Activated naive CD4-positive, alpha-beta T cell treated with anti-CD3 and anti-CD28 coated beads for 36 hours (primary cell): ENCODE measurements around the gene NBDY. TPM values are rescaled to one million over a fixed set of nuclear protein-coding genes. Genes with fewer than 3 reads are reported as not detected.
"Not testable (repeated sequence)": the region's sequence is repeated elsewhere in the genome, so short reads cannot be mapped to it uniquely, and the experiment has no call there.

Experiments used
- CTCF ChIA-PET: fragments of 350-600 bp; sonication (Branson Sonifier 250); formaldehyde crosslinking; loops from one replicate; lab custom pipeline; 2021; ENCODE audit warnings: antibody characterized with exemption; lab: Charles Lee
- DNase-seq: peaks from one replicate; pipeline ENCODE4 v3.0.0-alpha.2; 2020
- H3K27ac Mint-ChIP-seq: one replicate; pipeline ENCODE4 v1.8.0; 2021; ENCODE audit warnings: mild to moderate bottlenecking, mixed read lengths
- H3K27me3 Mint-ChIP-seq: one replicate; pipeline ENCODE4 v1.8.0; 2021; ENCODE audit warnings: low read depth, mixed read lengths
- H3K36me3 Mint-ChIP-seq: one replicate; pipeline ENCODE4 v1.8.0; 2021; ENCODE audit warnings: low read depth, mixed read lengths
- H3K4me1 Mint-ChIP-seq: one replicate; pipeline ENCODE4 v1.8.0; 2021; ENCODE audit warnings: low read depth, mixed read lengths
- H3K4me3 Mint-ChIP-seq: one replicate; pipeline ENCODE4 v1.8.0; 2021; ENCODE audit warnings: mild to moderate bottlenecking, moderate library complexity, mixed read lengths
- H3K9me3 Mint-ChIP-seq: one replicate; pipeline ENCODE4 v1.8.0; 2021; ENCODE audit warnings: mixed read lengths
- intact Hi-C: fragments of 100-400 bp; cut with micrococcal nuclease; formaldehyde crosslinking; loops from one replicate; pipeline ENCODE4 v1.15.1; 2023
- total RNA-seq, 2 experiments: library from RNA; stranded (reverse); gene quantifications; one replicate each; pipeline ENCODE4 v1.2.3, GENCODE V29; 2021

Gene NBDY, protein sequence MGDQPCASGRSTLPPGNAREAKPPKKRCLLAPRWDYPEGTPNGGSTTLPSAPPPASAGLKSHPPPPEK
- 10 to 100 TPM; 45.8 to 46.3 TPM for total RNA-seq

DNA sequence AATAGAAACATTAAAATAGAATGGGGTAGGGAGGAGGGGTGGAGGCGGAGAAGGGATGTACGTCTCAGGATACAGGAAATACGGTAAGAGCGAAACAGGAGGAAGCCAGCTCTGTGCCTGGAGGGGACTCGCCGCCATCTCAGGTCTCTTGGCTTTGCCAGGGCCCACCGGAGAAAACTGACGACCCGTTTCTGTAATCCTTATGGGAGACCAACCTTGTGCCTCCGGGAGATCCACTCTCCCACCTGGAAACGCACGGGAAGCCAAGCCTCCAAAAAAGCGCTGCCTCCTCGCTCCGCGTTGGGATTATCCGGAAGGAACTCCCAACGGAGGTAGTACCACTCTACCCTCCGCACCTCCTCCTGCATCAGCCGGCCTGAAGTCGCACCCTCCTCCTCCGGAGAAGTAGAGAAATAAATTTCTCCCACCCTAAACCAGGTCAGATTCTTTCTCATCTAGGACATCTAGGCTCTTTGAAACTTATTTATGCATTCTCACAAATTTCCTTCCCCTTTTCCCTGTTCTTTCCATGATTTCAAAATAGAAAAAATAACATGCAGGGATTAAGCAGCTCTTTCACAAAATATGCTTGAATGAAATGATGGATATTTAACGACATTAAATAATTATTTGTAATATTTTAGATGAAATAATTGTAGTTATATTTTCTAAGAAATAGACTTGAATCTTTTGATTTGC lies at the start of gene NBDY:
NBDY (plus strand) TSS at position 92 of the 699 bp plus-strand sequence; CDS start at position 203, 111 bp downstream.
- peaks cover 22% of the 10 kb centered on the region for H3K4me1 Mint-ChIP-seq
- H3K27ac Mint-ChIP-seq, result peak within 1 kb of the TSS; percentile 94
- peak; percentile 41 for DNase-seq
- intact Hi-C loops, result loop anchor here (2.0 to 5.0 kb wide), 3 partner anchors 250 to 497 kb away; partner anchors contain the start of gene KLF8
- H3K9me3 Mint-ChIP-seq, result no peaks in the 10 kb centered on the region
- CTCF ChIA-PET, result interaction anchor here (1.7 to 4.1 kb wide), 2 partner anchors 166 to 448 kb away, joined by 4 to 56 read pairs; partner anchors contain the start of gene UBQLN2
- peak within 1 kb of the TSS; percentile 89 for H3K4me3 Mint-ChIP-seq
- H3K27me3 Mint-ChIP-seq, result no peaks in the 10 kb centered on the region
- H3K36me3 Mint-ChIP-seq, result peaks cover 3% of the 10 kb centered on the region

DNA sequence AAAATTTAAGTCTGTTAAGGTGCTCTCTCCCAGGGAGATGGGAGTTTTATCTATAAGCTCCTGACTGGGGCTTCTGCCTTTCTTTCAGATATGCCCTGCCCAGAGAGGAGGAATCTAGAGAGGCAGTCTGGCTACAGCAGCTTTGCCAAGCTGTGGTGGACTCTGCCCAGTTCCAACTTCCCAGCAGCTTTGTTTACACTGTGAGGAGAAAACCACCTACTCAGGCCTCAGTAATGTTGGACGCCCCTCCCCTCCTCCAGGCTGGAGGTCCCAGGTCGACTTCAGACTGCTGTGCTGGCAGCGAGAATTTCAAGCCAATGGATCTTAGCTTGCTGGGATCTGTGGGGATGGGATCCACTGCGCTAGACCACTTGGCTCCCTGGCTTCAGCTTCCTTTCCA lies 24.5 kb upstream of the NBDY start:
- DNase-seq, H3K27me3 Mint-ChIP-seq, H3K4me3 Mint-ChIP-seq, CTCF ChIA-PET, H3K36me3 Mint-ChIP-seq, H3K27ac Mint-ChIP-seq, intact Hi-C loops, H3K4me1 Mint-ChIP-seq: not testable (repeated sequence)
- peaks cover 15% of the 10 kb centered on the region for H3K9me3 Mint-ChIP-seq

DNA sequence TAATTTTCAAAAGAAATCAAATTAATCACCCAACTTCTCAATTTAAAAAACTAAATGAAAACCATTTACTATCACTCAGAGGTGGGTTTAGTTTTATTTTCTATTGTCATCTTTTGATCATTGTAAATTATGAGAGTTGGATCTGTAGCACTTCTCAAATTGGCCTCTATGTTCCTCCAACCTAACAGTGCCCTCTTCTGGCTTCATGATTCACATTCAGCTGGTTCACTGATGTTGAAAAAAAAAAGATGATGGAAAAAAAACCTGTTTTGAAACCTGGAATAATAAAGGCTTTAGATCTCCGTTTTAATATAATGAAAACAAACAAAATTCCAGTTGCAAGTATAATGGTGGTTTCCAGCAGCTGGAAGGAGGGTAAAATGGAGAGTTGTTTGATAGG lies 2.4 kb upstream of the NBDY start:
- Mint-ChIP-seq H3K27me3 (no peaks in the 10 kb centered on the region), H3K27ac (peak overlapping the region; percentile 1), H3K9me3 (peaks cover 4% of the 10 kb centered on the region), H3K4me1 (peaks cover 13% of the 10 kb centered on the region), H3K4me3 (no peak overlapping the region), H3K36me3 (peaks cover 2% of the 10 kb centered on the region)
- intact Hi-C loops, result loop anchor here (1.0 to 5.0 kb wide), 6 partner anchors 264 to 508 kb away; partner anchors contain the start of gene KLF8
- CTCF ChIA-PET, result interaction anchor here (0.7 to 4.1 kb wide), 9 partner anchors 61 to 498 kb away, joined by 3 to 56 read pairs (median 3); no protein-coding TSS in a partner anchor
- DNase-seq, result peak; percentile 34

DNA sequence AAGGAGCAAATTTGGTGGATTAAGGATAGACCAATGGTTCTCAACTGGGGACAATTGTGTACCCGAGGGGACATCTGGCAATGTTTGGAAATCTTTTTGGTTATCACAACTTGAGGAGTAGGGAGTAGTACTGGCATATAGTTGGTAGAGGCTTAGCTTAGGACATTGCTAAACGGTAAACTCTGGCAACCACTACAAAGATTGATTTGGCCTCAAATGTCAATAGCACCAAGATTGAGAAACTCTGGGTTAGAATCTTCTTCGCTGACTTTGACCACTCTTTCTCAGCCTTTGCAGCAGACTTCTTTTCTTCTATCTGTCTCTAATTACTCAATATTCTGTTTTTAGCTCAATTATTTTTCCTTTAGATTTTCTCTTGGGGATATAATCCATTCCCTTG lies 1.5 kb upstream of the NBDY start:
- intact Hi-C loops, result loop anchor here (2.0 to 5.0 kb wide), 5 partner anchors 265 to 509 kb away; partner anchors contain the start of gene KLF8
- Mint-ChIP-seq H3K27me3 (no peaks in the 10 kb centered on the region), H3K4me3 (no peak overlapping the region), H3K27ac (peak overlapping the region; percentile 74), H3K9me3 (peaks cover 4% of the 10 kb centered on the region), H3K4me1 (peaks cover 18% of the 10 kb centered on the region), H3K36me3 (peaks cover 3% of the 10 kb centered on the region)
- CTCF ChIA-PET, result interaction anchor here (0.5 to 4.1 kb wide), 9 partner anchors 16 to 1731 kb away, joined by 3 to 56 read pairs (median 4); no protein-coding TSS in a partner anchor
- DNase-seq, result no peak

DNA sequence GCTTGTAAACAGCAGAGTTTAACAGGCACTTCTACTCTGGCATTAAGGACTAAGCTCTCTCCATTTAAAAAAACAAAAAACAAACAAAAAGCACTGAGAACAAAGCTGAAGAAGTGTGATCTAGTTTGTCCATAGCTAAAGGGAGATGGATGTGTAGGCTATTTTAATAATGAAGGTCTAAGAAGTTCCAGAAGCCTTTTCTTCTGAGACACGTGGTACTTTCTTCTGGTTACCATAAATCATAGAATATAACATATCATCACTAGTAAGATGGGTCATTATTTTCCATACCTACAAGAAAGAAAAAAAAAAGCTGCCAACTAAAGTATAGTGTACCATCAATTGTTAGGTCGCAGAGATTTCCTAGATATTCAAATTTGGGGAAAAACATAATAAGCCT lies 722 bp upstream of the NBDY start:
- Mint-ChIP-seq H3K27ac (peak overlapping the region; percentile 74), H3K4me1 (peaks cover 18% of the 10 kb centered on the region), H3K4me3 (peak overlapping the region; percentile 34), H3K27me3 (no peaks in the 10 kb centered on the region), H3K9me3 (peaks cover 2% of the 10 kb centered on the region), H3K36me3 (peaks cover 3% of the 10 kb centered on the region)
- CTCF ChIA-PET, result interaction anchor here (0.5 to 4.1 kb wide), 6 partner anchors 133 to 1243 kb away, joined by 3 to 56 read pairs (median 4); partner anchors contain the start of gene UBQLN2
- intact Hi-C loops, result loop anchor here (2.0 to 5.0 kb wide), 3 partner anchors 250 to 496 kb away; partner anchors contain the start of gene KLF8
- no peak for DNase-seq

DNA sequence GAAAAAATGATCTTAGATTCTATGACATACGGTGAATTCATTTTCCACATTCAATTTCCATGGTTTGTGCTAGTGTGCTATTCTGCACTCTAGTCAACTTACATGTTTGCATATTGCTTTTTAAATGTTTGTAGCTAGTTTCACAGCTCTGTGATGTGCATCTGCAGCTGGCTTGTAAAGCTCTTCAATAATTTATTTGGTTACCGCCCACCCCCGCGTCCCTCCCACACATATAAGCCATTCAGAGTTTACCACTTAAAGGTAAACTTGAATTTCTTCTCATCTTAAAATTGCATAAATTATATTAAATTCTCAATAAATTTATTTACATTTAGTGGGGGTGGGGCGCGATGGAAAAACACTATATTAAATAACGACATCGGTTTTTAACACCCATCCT lies 291 bp upstream of the NBDY start:
- intact Hi-C loops, result loop anchor here (2.0 to 5.0 kb wide), 3 partner anchors 250 to 496 kb away; partner anchors contain the start of gene KLF8
- Mint-ChIP-seq H3K4me1 (peaks cover 22% of the 10 kb centered on the region), H3K36me3 (peaks cover 3% of the 10 kb centered on the region), H3K4me3 (peak overlapping the region; percentile 89), H3K27me3 (no peaks in the 10 kb centered on the region), H3K9me3 (no peaks in the 10 kb centered on the region), H3K27ac (peak overlapping the region; percentile 94)
- CTCF ChIA-PET, result interaction anchor here (1.7 to 4.1 kb wide), 2 partner anchors 165 to 447 kb away, joined by 4 to 56 read pairs; partner anchors contain the start of gene UBQLN2
- DNase-seq, result peak; percentile 7

DNA sequence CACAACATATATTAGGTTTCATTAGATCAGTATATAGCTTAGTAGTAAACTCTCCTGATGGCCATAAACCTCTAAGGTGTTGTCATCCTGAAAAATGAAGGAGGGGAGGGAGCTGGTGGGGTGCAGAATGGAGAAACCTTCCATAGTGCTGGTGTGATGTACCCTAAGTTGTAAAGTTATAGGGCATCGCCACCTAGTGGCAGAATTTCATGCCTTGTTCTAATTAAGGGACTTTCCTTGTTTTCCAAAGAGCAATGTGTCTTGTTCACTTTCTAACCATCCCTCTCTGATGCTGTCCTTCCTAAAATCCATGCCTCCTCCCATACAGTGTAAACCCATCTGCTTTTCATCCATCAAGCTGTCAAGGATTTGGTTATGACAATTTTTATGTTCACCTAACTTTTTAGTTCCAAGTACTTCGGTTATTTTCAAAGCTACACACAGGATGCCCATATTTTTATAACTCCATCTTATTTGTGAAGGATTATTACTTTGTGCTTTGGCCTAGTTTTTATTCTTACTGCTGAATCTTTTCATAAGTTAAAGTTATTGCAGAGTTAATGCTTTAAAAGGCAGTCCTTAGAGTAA lies 4.5 kb downstream of the NBDY start:
- Mint-ChIP-seq H3K4me1 (peaks cover 21% of the 10 kb centered on the region), H3K36me3 (peaks cover 16% of the 10 kb centered on the region), H3K9me3 (no peaks in the 10 kb centered on the region), H3K4me3 (no peak overlapping the region), H3K27ac (no peak overlapping the region), H3K27me3 (no peaks in the 10 kb centered on the region)
- CTCF ChIA-PET, result interaction anchor here (1.3 to 1.4 kb wide), 2 partner anchors 452 to 1013 kb away, joined by 3 to 5 read pairs; no protein-coding TSS in a partner anchor
- peak; percentile 74 for DNase-seq
- intact Hi-C loops, result loop anchor here (5.0 kb wide), 1 partner anchor 1016 kb away; the partner anchor contains the start of gene RRAGB

DNA sequence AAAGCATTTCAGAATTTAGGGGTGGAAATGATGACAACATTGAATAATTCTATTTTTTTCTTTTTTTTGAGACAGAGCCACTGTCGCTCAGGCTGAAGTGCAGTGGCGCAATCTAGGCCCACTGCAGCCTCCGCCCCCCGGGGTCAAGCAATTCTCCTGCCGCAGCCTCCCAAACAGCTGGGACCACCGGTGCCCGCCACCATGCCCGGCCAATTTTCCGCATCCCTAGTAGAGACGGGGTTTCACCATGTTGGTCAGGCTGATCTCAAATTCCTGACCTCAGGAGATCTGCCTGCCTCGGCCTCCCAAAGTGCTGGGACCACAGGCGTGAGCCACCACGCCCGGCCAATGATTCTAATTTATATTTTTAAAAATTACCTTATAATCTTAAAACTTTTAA lies 7.2 kb downstream of the NBDY start:
- Mint-ChIP-seq H3K27me3 (no peaks in the 10 kb centered on the region), H3K4me1 (peaks cover 26% of the 10 kb centered on the region), H3K4me3 (no peak overlapping the region), H3K27ac (no peak overlapping the region), H3K36me3 (peaks cover 20% of the 10 kb centered on the region), H3K9me3 (no peaks in the 10 kb centered on the region)
- no peak for DNase-seq
- CTCF ChIA-PET, result no interaction called here
- intact Hi-C loops, result no loop called here

DNA sequence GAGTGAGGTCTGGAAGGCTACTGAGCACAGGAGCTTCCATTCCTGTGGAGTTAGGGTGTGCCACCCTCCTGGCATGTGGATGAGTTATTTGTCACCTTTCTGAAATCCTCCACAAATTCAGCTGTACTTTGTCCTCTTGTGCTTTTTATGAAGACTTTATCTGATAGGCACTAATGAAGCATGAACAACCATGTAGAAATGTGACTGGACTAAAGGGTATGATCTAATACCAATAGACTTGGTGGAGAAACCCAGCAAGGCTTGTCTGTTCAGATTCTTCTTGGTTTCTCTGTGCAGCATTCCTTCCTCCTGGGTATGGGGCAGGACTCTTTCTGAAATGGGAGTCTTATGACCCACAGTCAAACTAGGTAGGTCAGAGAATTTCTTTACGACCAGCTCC lies 9.6 kb downstream of the NBDY start:
- no peak for DNase-seq
- intact Hi-C loops, result no loop called here
- H3K9me3 Mint-ChIP-seq, result peaks cover 5% of the 10 kb centered on the region
- no peak overlapping the region for H3K27ac Mint-ChIP-seq
- no peaks in the 10 kb centered on the region for H3K27me3 Mint-ChIP-seq
- H3K4me1 Mint-ChIP-seq, result peaks cover 25% of the 10 kb centered on the region
- CTCF ChIA-PET, result no interaction called here
- H3K36me3 Mint-ChIP-seq, result peaks cover 31% of the 10 kb centered on the region
- no peak overlapping the region for H3K4me3 Mint-ChIP-seq

DNA sequence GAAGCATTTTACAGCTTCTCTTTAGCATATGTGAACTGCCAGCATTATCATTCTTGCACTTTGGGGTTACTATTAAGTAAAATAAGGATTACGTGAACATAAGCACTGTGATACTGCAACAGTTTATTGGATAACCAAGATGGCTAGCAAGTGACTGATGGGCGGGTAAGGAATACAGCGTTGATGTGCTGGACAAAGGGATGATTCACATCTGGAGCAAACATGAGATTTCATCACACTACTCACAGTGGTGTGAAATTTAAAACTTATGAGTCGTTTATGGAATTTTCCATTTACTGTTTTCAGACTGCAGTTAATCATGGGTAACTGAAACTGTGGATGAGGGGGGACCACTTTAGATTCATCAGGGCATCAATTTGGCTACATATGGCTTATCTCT lies 16.0 kb downstream of the NBDY start:
- CTCF ChIA-PET, result interaction anchor here (0.7 kb wide), 1 partner anchor 1756 kb away, joined by 3 read pairs; no protein-coding TSS in a partner anchor
- Mint-ChIP-seq H3K4me3 (no peak overlapping the region), H3K27ac (peak overlapping the region; percentile 44)

DNA sequence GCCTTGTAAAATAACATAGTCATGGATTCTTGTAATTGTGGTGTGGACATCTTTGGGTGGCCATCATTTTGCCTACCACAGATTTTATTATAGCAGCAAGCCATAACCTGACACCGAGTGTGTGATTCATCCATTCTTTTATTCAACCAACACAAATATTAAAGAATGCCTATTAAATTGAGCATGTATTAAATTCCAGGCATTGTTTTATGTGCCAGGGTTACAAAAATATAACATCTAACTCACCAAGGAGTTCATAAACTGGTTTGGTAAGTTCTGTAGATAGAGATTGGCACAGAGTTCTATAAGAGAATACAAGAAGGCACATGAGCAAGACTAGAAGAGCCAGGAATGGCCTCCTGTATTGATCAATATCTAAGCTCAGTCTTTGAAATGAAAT lies 18.0 kb downstream of the NBDY start:
- CTCF ChIA-PET, result no interaction called here
- Mint-ChIP-seq H3K4me1 (peaks cover 51% of the 10 kb centered on the region), H3K36me3 (peaks cover 5% of the 10 kb centered on the region), H3K27me3 (no peaks in the 10 kb centered on the region), H3K9me3 (peaks cover under 1% of the 10 kb centered on the region), H3K27ac (no peak overlapping the region), H3K4me3 (no peak overlapping the region)
- no peak for DNase-seq
- intact Hi-C loops, result loop anchor here (10.0 kb wide), 1 partner anchor 538 kb away; the partner anchor contains the start of gene FAAH2

More for the DNA sequence above, 16.0 kb downstream of the NBDY start:
- Mint-ChIP-seq H3K36me3 (peaks cover 18% of the 10 kb centered on the region), H3K9me3 (peaks cover 5% of the 10 kb centered on the region), H3K27me3 (no peaks in the 10 kb centered on the region), H3K4me1 (peaks cover 42% of the 10 kb centered on the region)
- DNase-seq, result no peak
- intact Hi-C loops, result loop anchor here (10.0 kb wide), 1 partner anchor 540 kb away; the partner anchor contains the start of gene FAAH2

DNA sequence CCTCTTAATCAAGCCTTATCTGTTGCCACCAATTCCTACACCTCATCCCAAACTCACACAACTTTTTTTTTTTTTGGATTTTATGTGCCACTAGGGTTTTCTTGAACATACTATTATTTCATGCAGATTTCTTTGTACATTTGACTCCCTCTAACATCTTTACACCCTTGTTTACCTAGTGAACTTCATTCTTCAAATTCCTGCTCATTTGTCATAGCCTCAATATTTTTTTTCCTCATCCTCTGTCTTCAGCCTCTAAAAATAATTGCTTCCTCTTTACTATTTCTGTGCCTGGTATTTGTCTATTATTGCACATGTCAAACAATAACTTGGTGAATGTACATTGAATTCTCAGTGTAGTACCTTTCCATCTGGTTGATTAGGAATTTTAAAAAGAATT lies 22.0 kb downstream of the NBDY start:
- H3K27ac Mint-ChIP-seq, result no peak overlapping the region
- peaks cover 18% of the 10 kb centered on the region for H3K36me3 Mint-ChIP-seq

More for the DNA sequence above, 22.0 kb downstream of the NBDY start:
- intact Hi-C loops, result no loop called here
- CTCF ChIA-PET, result no interaction called here
- Mint-ChIP-seq H3K4me1 (peaks cover 48% of the 10 kb centered on the region), H3K4me3 (no peak overlapping the region), H3K27me3 (no peaks in the 10 kb centered on the region), H3K9me3 (peaks cover 2% of the 10 kb centered on the region)
- no peak for DNase-seq
